Tibial artery (tissue), 4 donors: ENCODE results near the gene IL4.

Source experiments
- DNase-seq, 2 donors: peaks; one replicate each; pipeline ENCODE4 v3.0.0-alpha.2; 2019
- H3K27ac ChIP-seq, 2 donors: fragments of 200-600 bp; sonication (generic) in 1 of 2; 1 replicate in 1 of 2; 2 replicates in 1 of 2; pipeline ENCODE4 v1.5.1; 2018 to 2019; ENCODE audit warnings: mild to moderate bottlenecking in 1 of 2
- H3K27me3 ChIP-seq, 2 donors: fragments of 200-600 bp; sonication (generic) in 1 of 2; one replicate each; pipeline versions ENCODE4 v1.5.1 to v1.6.0; 2016 to 2019
- H3K36me3 ChIP-seq, 3 donors: fragments of 200-600 bp; sonication (generic) in 2 of 3; one replicate each; pipeline ENCODE4 v1.5.1; 2016 to 2019; ENCODE audit warnings: mild to moderate bottlenecking in 2 of 3
- H3K4me1 ChIP-seq, 4 donors: fragments of 200-600 bp; sonication (generic) in 2 of 4; 1 replicate in 3 of 4; 2 replicates in 1 of 4; pipeline ENCODE4 v1.5.1; 2016 to 2019
- H3K4me3 ChIP-seq, 2 donors: fragments of 200-600 bp; sonication (generic) in 1 of 2; 1 replicate in 1 of 2; 2 replicates in 1 of 2; pipeline ENCODE4 v1.5.1; 2018 to 2019; ENCODE audit warnings: mild to moderate bottlenecking in 2 of 2
- H3K9me3 ChIP-seq, 3 donors: fragments of 200-600 bp; sonication (generic) in 1 of 3; one replicate each; pipeline ENCODE4 v1.5.1; 2016 to 2019
- intact Hi-C: fragments of 100-400 bp; cut with DNase I; formaldehyde crosslinking; loops from one replicate; pipeline ENCODE4 v1.15.0; 2023; ENCODE audit warnings: low total_unique reads
- TF ChIP-seq, protein P1 (sequence below), 2 experiments: fragments of 200-600 bp in 1 of 2; fragments of 450-650 bp in 1 of 2; IDR thresholded peaks; one replicate each; pipeline ENCODE4 v1.5.1; 2017 to 2019; ENCODE audit warnings: antibody characterized with exemption in 2 of 2, mild to moderate bottlenecking in 1 of 2, moderate library complexity in 1 of 2

IL4 gene

DNA sequence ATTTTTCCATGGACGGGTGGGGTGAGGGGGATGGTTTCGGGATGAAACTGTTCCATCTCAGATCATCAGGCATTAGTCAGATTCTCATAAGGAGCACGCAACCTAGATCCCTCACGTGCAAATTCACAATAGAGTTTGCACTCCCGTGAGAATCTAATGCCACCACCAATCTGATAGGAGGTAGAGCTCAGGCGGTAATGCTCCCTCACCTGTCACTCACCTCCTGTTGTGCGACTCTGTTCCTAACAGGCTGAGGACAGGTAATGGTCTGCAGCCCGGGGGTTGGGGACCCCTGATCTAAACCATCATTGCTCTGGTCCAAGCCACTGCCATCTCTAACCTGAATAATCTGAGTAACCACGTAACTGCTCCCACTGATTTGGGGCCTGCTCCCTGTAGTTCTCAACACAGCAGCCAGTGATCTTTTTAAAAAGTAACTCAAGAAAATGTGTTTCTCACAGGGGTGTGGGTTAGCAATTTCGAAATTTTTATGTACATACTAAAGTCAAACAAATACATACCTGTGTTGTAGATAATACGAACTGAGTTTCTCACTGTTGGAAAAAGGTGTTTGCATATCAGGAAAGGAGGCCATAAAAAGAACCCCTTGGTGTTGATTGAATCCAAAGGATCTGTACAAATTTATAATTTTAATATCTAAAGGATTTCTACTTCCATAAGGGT, 27.1 kb upstream of the IL4 start:
- peaks cover 0 to 9% (median 8%) of the 10 kb centered on the region in 3 donors for H3K9me3 ChIP-seq
- H3K36me3 ChIP-seq, result peaks cover 16 to 24% (median 19%) of the 10 kb centered on the region in 3 donors
- no peaks in the 10 kb centered on the region for H3K4me1 ChIP-seq
- H3K27ac ChIP-seq, result no peak overlapping the region
- H3K4me3 ChIP-seq, result no peak overlapping the region
- H3K27me3 ChIP-seq, result no peaks in the 10 kb centered on the region
- TF ChIP-seq, protein P1, sequence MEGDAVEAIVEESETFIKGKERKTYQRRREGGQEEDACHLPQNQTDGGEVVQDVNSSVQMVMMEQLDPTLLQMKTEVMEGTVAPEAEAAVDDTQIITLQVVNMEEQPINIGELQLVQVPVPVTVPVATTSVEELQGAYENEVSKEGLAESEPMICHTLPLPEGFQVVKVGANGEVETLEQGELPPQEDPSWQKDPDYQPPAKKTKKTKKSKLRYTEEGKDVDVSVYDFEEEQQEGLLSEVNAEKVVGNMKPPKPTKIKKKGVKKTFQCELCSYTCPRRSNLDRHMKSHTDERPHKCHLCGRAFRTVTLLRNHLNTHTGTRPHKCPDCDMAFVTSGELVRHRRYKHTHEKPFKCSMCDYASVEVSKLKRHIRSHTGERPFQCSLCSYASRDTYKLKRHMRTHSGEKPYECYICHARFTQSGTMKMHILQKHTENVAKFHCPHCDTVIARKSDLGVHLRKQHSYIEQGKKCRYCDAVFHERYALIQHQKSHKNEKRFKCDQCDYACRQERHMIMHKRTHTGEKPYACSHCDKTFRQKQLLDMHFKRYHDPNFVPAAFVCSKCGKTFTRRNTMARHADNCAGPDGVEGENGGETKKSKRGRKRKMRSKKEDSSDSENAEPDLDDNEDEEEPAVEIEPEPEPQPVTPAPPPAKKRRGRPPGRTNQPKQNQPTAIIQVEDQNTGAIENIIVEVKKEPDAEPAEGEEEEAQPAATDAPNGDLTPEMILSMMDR (IDR thresholded peaks at IDR 0.05), result no peak
- intact Hi-C loops, result no loop called here
- DNase-seq, result no peak

DNA sequence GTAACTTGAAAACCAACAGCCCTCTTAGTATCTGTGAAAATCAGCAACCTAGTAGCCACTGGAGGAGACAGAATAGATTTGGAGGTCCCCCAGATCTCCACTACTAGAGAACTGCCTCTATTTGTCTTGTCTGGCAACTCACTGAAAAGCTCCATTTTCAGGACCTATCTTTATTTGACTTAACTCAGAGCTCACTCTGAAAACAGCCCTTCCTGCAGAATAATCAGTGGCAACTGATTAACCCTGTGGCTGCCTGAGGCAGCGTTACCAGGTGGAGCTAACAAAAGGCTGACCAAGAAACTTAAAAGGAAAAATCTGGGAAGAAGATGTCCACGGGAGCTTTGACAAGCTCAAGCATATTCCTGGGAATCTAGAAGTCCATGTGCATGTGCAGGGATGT, 26.3 kb upstream of the IL4 start:
- Histone ChIP-seq H3K9me3 (peaks cover 0 to 9% (median 8%) of the 10 kb centered on the region in 3 donors), H3K27ac (no peak overlapping the region), H3K36me3 (peaks cover 8 to 16% (median 11%) of the 10 kb centered on the region in 3 donors), H3K4me1 (no peaks in the 10 kb centered on the region), H3K4me3 (no peak overlapping the region), H3K27me3 (no peaks in the 10 kb centered on the region)
- intact Hi-C loops, result no loop called here
- TF ChIP-seq, protein P1 (IDR thresholded peaks at IDR 0.05), result no peak
- DNase-seq, result no peak

DNA sequence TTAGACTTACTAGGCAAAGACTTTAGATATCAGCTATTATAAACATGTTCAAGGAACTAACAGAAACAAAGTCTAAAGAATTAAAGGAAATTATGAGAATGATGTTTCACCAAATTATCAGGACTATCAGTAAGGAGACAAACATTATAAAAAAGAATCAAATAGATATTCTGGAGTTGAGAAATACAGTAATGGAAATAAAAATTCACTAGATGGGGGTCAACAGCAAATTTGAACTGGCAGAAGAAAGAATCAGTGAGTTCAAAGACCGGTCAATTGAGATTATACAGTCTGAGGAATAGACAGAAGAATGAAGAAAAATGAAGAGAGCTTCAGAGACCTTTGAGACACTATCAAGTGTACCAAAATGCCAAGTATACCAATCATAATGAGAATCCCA, 25.4 kb upstream of the IL4 start:
- H3K4me3 ChIP-seq, result no peak overlapping the region
- H3K36me3 ChIP-seq, result peaks cover 2 to 8% (median 3%) of the 10 kb centered on the region in 3 donors
- no peaks in the 10 kb centered on the region for H3K27me3 ChIP-seq
- intact Hi-C loops, result no loop called here
- no peak overlapping the region for H3K27ac ChIP-seq
- DNase-seq, result no peak
- H3K9me3 ChIP-seq, result peaks cover 0 to 9% (median 8%) of the 10 kb centered on the region in 3 donors
- TF ChIP-seq, protein P1 (IDR thresholded peaks at IDR 0.05), result no peak
- no peaks in the 10 kb centered on the region for H3K4me1 ChIP-seq

DNA sequence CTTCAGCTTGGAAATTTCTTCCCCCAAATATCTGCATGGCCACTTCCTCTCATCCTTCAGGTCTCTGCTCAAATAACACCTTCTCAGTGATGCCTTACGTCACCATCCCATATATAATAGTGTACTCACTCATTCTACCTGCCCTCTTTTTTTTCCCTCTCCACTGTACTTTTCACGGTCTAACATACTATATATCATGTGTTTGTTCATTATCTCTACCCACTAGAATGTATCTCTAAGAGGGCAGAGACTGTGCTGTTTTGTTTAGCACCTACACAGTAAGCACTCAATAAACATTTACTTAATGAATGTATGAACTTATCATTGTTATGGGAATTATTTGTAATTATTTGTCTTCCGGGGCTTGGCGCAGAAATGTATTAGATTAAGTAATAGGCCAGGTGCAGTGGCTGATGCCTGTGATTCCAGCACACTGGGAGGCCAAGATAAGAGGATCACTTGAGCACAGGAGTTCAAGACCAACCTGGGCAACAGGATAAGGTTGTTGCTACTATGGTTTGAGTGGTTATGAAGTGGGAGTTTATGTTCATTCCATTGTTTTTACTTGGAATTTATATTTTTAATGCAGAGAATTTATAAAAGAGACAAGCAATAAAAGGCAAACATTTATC, 21.8 kb upstream of the IL4 start:
- intact Hi-C loops, result loop anchor here (10.0 kb wide), 1 partner anchor 163 kb away; the partner anchor contains the start of gene SOWAHA
- H3K4me3 ChIP-seq, result no peak overlapping the region
- H3K27ac ChIP-seq, result no peak overlapping the region
- no peak for DNase-seq
- peaks cover 0 to 9% (median 8%) of the 10 kb centered on the region in 3 donors for H3K9me3 ChIP-seq
- peaks cover 0 to 13% (median 12%) of the 10 kb centered on the region in 4 donors for H3K4me1 ChIP-seq
- TF ChIP-seq, protein P1 (IDR thresholded peaks at IDR 0.05), result no peak
- H3K36me3 ChIP-seq, result no peaks in the 10 kb centered on the region
- H3K27me3 ChIP-seq, result peaks cover 2 to 19% of the 10 kb centered on the region in 2 donors

DNA sequence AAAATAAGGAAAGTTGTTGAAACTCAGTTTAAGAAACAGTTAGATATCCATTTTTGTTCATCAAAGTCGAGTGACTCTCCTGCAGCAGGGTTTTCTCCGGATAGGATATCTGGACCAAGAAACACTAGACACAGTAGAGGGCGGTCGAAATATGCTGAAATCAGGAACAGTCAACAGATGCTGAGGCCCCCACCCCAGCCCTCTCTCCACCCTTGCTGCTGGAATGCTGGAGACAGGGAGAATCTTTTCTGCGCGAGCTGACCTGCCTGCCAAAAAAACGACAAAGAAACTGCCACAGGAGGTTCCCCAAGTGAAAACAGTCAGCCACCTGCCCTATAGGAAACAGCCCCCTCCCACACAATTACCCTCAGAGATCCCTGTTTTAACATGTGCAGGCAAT, 20.1 kb upstream of the IL4 start:
- Histone ChIP-seq H3K4me1 (peaks cover 0 to 13% (median 12%) of the 10 kb centered on the region in 4 donors), H3K36me3 (no peaks in the 10 kb centered on the region), H3K27me3 (peaks cover 2 to 19% of the 10 kb centered on the region in 2 donors), H3K4me3 (no peak overlapping the region), H3K9me3 (peaks cover 0 to 3% (median 2%) of the 10 kb centered on the region in 3 donors), H3K27ac (no peak overlapping the region)
- DNase-seq, result no peak
- intact Hi-C loops, result loop anchor here (10.0 kb wide), 1 partner anchor 161 kb away; the partner anchor contains the start of gene SOWAHA
- TF ChIP-seq, protein P1 (IDR thresholded peaks at IDR 0.05), result no peak
